IgD-negative memory B cell (primary cell): Measurements from ENCODE around the gene IGSF22. TPM values are rescaled to one million over a fixed set of nuclear protein-coding genes. Genes with fewer than 3 reads are reported as not detected.

ENCODE experiments used
- H3K27ac Mint-ChIP-seq, 3 donors: one replicate each; pipeline ENCODE4 v1.8.0; 2020 to 2022; ENCODE audit warnings: mild to moderate bottlenecking in 3 of 3, mixed read lengths in 3 of 3, moderate library complexity in 1 of 3
- H3K27me3 Mint-ChIP-seq: one replicate; pipeline ENCODE4 v1.8.0; 2021; ENCODE audit warnings: mixed read lengths
- H3K36me3 Mint-ChIP-seq: one replicate; pipeline ENCODE4 v1.8.0; 2020; ENCODE audit warnings: mild to moderate bottlenecking, mixed read lengths
- H3K4me1 Mint-ChIP-seq, 3 donors: one replicate each; pipeline ENCODE4 v1.8.0; 2020 to 2022; ENCODE audit warnings: mixed read lengths in 3 of 3, mild to moderate bottlenecking in 1 of 3
- H3K4me3 Mint-ChIP-seq, 4 donors: one replicate each; pipeline ENCODE4 v1.8.0; 2020 to 2022; ENCODE audit warnings: mild to moderate bottlenecking in 4 of 4, mixed read lengths in 4 of 4, moderate library complexity in 3 of 4
- H3K9me3 Mint-ChIP-seq, 3 donors: one replicate each; pipeline ENCODE4 v1.8.0; 2020 to 2021; ENCODE audit warnings: mixed read lengths in 3 of 3, mild to moderate bottlenecking in 1 of 3
- polyA plus RNA-seq: library from polyadenylated mRNA; unstranded; fragments of 300-500 nt; fragmentation: Illumina TruSeq; gene quantifications from one replicate; pipeline ENCODE4 v1.2.3, GENCODE V29; 2021

The IGSF22 gene
- polyA plus RNA-seq: 4.0 TPM

GRCh38 chr11:18726040-18726439 is at the start of gene IGSF22:
Gene IGSF22, minus strand, starts transcription at chr11:18726188. Its CDS starts 1,952 bp downstream, at chr11:18724236.
- Mint-ChIP-seq H3K4me1 (peaks cover 9 to 11% (median 9%) of the 10 kb centered on the region in 3 donors), H3K4me3 (no peak within 1 kb of the TSS), H3K9me3 (no peaks in the 10 kb centered on the region), H3K27ac (no peak within 1 kb of the TSS), H3K27me3 (peaks cover 1% of the 10 kb centered on the region), H3K36me3 (no peaks in the 10 kb centered on the region)

DNA sequence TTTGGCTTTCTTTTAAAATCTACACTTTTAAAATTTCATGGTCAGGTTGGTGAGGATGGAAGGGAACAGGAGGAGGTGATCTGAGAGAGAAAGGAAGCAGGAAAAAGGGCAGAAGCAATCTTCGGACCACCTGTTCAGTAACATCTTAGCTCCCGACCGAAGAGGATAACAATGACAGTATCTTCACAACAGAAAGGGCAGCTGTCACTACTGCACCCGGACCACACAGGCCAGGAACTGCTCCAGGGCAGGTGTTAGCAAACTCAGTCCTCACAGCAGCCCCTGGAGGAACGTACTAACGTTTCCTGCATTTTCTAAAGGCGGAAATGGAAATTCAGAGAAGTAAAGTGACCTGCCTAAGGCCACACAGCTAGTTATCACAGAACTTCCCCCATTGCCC is 48.8 kb upstream of the IGSF22 start:
- peaks cover 2% of the 10 kb centered on the region for H3K36me3 Mint-ChIP-seq
- no peaks in the 10 kb centered on the region for H3K9me3 Mint-ChIP-seq
- H3K4me3 Mint-ChIP-seq: no peak overlapping the region
- peaks cover 17% of the 10 kb centered on the region for H3K27me3 Mint-ChIP-seq
- H3K27ac Mint-ChIP-seq: no peak overlapping the region
- H3K4me1 Mint-ChIP-seq: no peaks in the 10 kb centered on the region

GRCh38 chr11:18773681-18774080 is 47.7 kb upstream of the IGSF22 start:
- Mint-ChIP-seq H3K9me3 (no peaks in the 10 kb centered on the region), H3K36me3 (peaks cover 2% of the 10 kb centered on the region), H3K27ac (no peak overlapping the region), H3K4me1 (no peaks in the 10 kb centered on the region), H3K27me3 (peaks cover 18% of the 10 kb centered on the region), H3K4me3 (no peak overlapping the region)

GRCh38 chr11:18773104-18773503 is 47.1 kb upstream of the IGSF22 start:
- peaks cover 0 to 2% (median 0%) of the 10 kb centered on the region in 3 donors for H3K4me1 Mint-ChIP-seq
- no peak overlapping the region for H3K4me3 Mint-ChIP-seq
- no peak overlapping the region for H3K27ac Mint-ChIP-seq
- no peaks in the 10 kb centered on the region for H3K9me3 Mint-ChIP-seq
- peaks cover 18% of the 10 kb centered on the region for H3K27me3 Mint-ChIP-seq
- peaks cover 2% of the 10 kb centered on the region for H3K36me3 Mint-ChIP-seq

DNA sequence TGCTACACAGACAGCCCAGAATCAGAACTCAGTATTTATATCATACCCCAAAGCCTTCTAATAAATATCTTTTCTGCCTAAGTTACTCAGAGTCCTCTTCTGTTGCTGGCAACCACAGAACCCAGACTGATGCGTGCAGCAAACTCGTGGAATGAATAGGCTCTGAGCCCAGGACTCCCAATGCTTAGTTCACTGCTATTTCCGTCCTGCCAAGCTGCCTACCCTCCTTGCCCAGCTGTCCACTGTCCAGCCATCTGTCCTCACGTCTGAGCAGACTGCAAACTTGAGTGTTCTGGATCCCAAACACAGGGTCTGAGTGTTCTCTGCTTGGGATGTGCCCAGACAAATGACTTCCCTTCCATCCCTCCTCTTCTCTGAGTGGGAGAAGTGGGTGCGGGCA is 46.2 kb upstream of the IGSF22 start:
- H3K9me3 Mint-ChIP-seq: no peaks in the 10 kb centered on the region
- H3K4me1 Mint-ChIP-seq: peaks cover 0 to 2% (median 0%) of the 10 kb centered on the region in 3 donors
- H3K27ac Mint-ChIP-seq: no peak overlapping the region
- peaks cover 18% of the 10 kb centered on the region for H3K27me3 Mint-ChIP-seq
- no peaks in the 10 kb centered on the region for H3K36me3 Mint-ChIP-seq
- no peak overlapping the region for H3K4me3 Mint-ChIP-seq

- Mint-ChIP-seq H3K4me1 (peaks cover 0 to 2% (median 0%) of the 10 kb centered on the region in 3 donors), H3K9me3 (no peaks in the 10 kb centered on the region), H3K36me3 (no peaks in the 10 kb centered on the region), H3K27me3 (peaks cover 18% of the 10 kb centered on the region), H3K4me3 (no peak overlapping the region), H3K27ac (no peak overlapping the region)
Observed at GRCh38 chr11:18771266-18772035, 45.5 kb upstream of the IGSF22 start.

DNA sequence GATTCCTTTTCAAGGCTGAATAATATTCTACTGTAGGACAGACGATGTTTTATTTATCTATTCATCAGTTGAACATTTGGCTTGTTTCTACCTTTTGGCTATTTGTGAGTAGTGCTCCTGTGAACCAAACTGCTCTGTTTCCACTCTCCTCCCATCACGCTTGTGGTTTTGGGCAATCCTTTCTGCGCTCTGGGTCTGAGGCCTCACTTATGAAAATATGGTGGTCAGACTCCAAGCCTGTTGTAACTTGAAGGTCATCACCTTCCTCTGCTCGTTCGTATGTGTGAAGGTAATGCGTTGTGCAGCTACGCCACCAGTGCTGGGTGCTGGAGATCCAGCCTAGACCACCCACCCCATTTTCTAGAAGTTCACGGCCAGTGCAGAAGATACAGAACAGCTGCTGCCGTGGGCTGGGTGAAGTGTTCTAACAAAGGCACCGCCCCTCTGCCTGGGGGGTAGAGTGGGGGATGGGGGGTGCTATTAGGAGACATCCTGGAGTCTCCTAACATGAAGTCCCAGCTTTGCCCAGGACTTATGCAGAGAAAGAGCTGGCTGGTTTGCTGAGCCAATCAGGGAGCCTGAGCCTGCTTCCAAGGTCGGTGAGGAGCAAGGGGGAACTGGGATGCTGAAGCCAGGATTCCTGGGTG is 44.6 kb upstream of the IGSF22 start:
- H3K27ac Mint-ChIP-seq: peak overlapping the region in 2 of 3 donors; percentile 28 to 91
- peaks cover 0 to 2% (median 0%) of the 10 kb centered on the region in 3 donors for H3K4me1 Mint-ChIP-seq
- H3K27me3 Mint-ChIP-seq: peaks cover 18% of the 10 kb centered on the region
- H3K9me3 Mint-ChIP-seq: no peaks in the 10 kb centered on the region
- H3K4me3 Mint-ChIP-seq: peak overlapping the region in 1 of 4 donors; percentile 37
- no peaks in the 10 kb centered on the region for H3K36me3 Mint-ChIP-seq

- Mint-ChIP-seq H3K36me3 (no peaks in the 10 kb centered on the region), H3K27me3 (peaks cover 18% of the 10 kb centered on the region), H3K27ac (peak overlapping the region in 1 of 3 donors; percentile 62), H3K4me3 (no peak overlapping the region), H3K4me1 (peaks cover 0 to 2% (median 0%) of the 10 kb centered on the region in 3 donors), H3K9me3 (no peaks in the 10 kb centered on the region)
Observed at GRCh38 chr11:18769802-18770456, 43.9 kb upstream of the IGSF22 start.

- Mint-ChIP-seq H3K36me3 (no peaks in the 10 kb centered on the region), H3K27me3 (peaks cover 18% of the 10 kb centered on the region), H3K4me1 (peaks cover 0 to 7% (median 2%) of the 10 kb centered on the region in 3 donors), H3K27ac (no peak overlapping the region), H3K9me3 (no peaks in the 10 kb centered on the region), H3K4me3 (no peak overlapping the region)
Observed at GRCh38 chr11:18768978-18769377, 43.0 kb upstream of the IGSF22 start.

GRCh38 chr11:18768472-18768901 is 42.5 kb upstream of the IGSF22 start:
- peaks cover 16% of the 10 kb centered on the region for H3K27me3 Mint-ChIP-seq
- H3K4me1 Mint-ChIP-seq: peaks cover 0 to 9% (median 3%) of the 10 kb centered on the region in 3 donors
- H3K4me3 Mint-ChIP-seq: no peak overlapping the region
- no peaks in the 10 kb centered on the region for H3K36me3 Mint-ChIP-seq
- no peak overlapping the region for H3K27ac Mint-ChIP-seq
- H3K9me3 Mint-ChIP-seq: no peaks in the 10 kb centered on the region

DNA sequence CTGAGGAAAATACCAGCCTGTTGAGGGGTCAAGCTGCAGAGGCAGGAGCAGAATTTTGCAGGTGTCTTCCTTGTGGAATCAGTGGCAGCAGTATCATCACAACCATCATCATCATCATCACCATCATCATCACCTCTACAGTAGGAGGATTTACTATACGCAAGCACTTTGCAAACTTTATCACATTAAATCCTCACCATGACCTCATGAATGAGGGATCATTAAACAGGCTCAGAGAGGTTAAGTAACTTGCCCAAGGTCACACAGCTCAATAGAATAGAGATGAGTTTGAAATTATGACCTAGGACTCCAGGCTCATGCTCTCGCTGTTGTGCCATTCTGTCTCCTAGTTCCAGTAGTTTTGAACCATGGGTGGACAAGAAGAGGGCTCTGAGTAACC is 40.0 kb upstream of the IGSF22 start:
- Mint-ChIP-seq H3K36me3 (no peaks in the 10 kb centered on the region), H3K4me1 (peaks cover 0 to 9% (median 3%) of the 10 kb centered on the region in 3 donors), H3K4me3 (no peak overlapping the region), H3K27ac (no peak overlapping the region), H3K27me3 (peaks cover 3% of the 10 kb centered on the region), H3K9me3 (no peaks in the 10 kb centered on the region)

DNA sequence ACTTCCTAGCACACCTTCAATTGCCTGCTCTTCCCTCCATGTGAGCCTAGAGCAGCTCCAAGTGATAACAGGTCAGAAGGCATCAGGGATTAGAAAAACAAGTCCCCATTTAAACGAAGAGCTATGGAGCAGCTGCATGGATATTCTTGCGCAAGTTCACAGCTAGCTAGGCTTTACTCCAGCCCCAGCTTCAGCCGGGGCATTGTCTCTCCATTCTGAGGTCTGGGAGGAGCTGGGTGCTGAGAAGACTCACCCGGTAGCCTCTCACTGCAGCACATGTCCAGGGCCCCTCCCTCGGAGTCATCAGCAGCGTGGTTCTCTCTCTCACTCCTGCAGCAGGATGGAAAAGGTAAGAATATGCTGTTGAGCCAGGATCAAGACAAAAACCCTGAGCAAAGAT is 39.6 kb upstream of the IGSF22 start:
- no peaks in the 10 kb centered on the region for H3K36me3 Mint-ChIP-seq
- H3K27ac Mint-ChIP-seq: no peak overlapping the region

DNA sequence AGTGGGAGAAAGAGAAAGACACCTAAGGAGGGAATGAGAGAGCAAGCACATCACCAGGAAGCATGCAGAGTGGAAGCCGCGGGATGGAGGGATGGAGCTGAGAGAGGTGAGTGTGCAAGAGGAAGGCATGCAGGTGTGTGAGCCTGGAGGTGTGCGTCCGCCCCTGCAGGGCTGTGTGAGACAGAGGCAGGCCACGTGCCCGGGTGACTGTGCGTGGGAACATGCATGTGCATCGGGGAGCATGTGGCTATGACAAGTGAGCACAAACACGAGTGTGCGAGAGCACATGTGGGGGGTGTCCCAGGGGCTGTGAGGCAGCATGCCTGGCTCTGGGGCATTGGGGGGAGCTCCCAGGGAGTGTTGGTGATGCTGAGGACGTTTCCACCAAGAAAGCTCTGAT is 35.8 kb upstream of the IGSF22 start:
- Mint-ChIP-seq H3K9me3 (no peaks in the 10 kb centered on the region), H3K27me3 (no peaks in the 10 kb centered on the region), H3K36me3 (no peaks in the 10 kb centered on the region), H3K4me3 (no peak overlapping the region), H3K4me1 (peaks cover 0 to 7% (median 3%) of the 10 kb centered on the region in 3 donors), H3K27ac (no peak overlapping the region)

More for the DNA sequence above, 39.6 kb upstream of the IGSF22 start:
- Mint-ChIP-seq H3K4me3 (no peak overlapping the region), H3K4me1 (peaks cover 0 to 9% (median 3%) of the 10 kb centered on the region in 3 donors), H3K27me3 (peaks cover 2% of the 10 kb centered on the region), H3K9me3 (no peaks in the 10 kb centered on the region)

GRCh38 chr11:18761144-18761543 is 35.2 kb upstream of the IGSF22 start:
- Mint-ChIP-seq H3K36me3 (no peaks in the 10 kb centered on the region), H3K27me3 (no peaks in the 10 kb centered on the region), H3K4me1 (peaks cover 0 to 7% (median 3%) of the 10 kb centered on the region in 3 donors), H3K27ac (no peak overlapping the region), H3K9me3 (no peaks in the 10 kb centered on the region), H3K4me3 (no peak overlapping the region)

DNA sequence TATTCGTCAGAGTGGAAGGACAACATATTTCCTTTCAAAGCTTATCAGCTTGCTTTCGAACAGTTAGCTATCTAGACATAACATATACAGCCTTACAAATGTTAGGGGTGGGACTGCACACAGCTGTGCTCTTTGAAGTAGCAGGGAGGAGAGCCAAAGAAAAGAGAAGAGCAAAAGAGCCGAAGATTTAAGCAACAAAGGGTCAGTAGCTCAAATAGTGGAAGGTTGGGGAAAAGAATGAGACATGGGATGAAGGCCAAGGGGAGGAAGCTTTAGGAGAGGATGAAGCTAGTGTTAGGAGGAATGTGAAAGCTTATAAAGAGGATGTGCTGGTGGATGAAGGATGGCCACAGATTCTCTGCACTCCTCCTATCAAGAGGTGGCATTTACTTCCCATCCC is 31.8 kb upstream of the IGSF22 start:
- H3K27me3 Mint-ChIP-seq: no peaks in the 10 kb centered on the region
- H3K9me3 Mint-ChIP-seq: no peaks in the 10 kb centered on the region
- no peak overlapping the region for H3K27ac Mint-ChIP-seq
- H3K4me1 Mint-ChIP-seq: no peaks in the 10 kb centered on the region
- no peak overlapping the region for H3K4me3 Mint-ChIP-seq
- H3K36me3 Mint-ChIP-seq: no peaks in the 10 kb centered on the region
